Lung (tissue), 12 donors: ENCODE results near the gene LGR4. TPM values are rescaled to one million over a fixed set of nuclear protein-coding genes. Genes with fewer than 3 reads are reported as not detected.
A peak's percentile ranks its signal among the peaks of the same experiment; 100 is the strongest.

Experiments
- ATAC-seq: fragments of 200-7000 bp; cut with Tn5 transposase; one replicate; pipeline ENCODE4 v1.9.1; 2020; ENCODE audit warnings: moderate number of reproducible peaks; ENCODE audit not compliant: insufficient read depth, low FRiP score
- DNase-seq, 3 donors: peaks; one replicate each; pipeline ENCODE4 v3.0.0-alpha.2; 2013 to 2017
- H3K27ac ChIP-seq, 2 donors: one replicate each; pipeline ENCODE4 v1.5.1; 2013; ENCODE audit warnings: mild to moderate bottlenecking in 2 of 2, moderate library complexity in 2 of 2, control low read depth in 1 of 2, inconsistent platforms in 1 of 2, low read depth in 1 of 2, low read length in 1 of 2
- H3K27me3 ChIP-seq, 3 donors: one replicate each; pipeline ENCODE4 v1.5.1; 2013; ENCODE audit warnings: low read length in 2 of 3; ENCODE audit not compliant: control insufficient read depth in 3 of 3, insufficient read depth in 3 of 3
- H3K36me3 ChIP-seq, 4 donors: one replicate each; pipeline ENCODE4 v1.5.1; 2013; ENCODE audit warnings: low read length in 4 of 4, mild to moderate bottlenecking in 1 of 4, moderate library complexity in 1 of 4; ENCODE audit not compliant: control insufficient read depth in 4 of 4, insufficient read depth in 4 of 4
- H3K4me1 ChIP-seq, 5 donors: one replicate each; pipeline ENCODE4 v1.5.1; 2013; ENCODE audit warnings: low read length in 5 of 5, mild to moderate bottlenecking in 2 of 5, moderate library complexity in 1 of 5; ENCODE audit not compliant: control insufficient read depth in 5 of 5, insufficient read depth in 5 of 5
- H3K4me3 ChIP-seq: one replicate; pipeline ENCODE4 v1.5.1; 2013; ENCODE audit warnings: mild to moderate bottlenecking, control low read depth, moderate library complexity
- H3K9ac ChIP-seq, 2 donors: one replicate each; pipeline ENCODE4 v1.5.1; 2013; ENCODE audit warnings: low read length in 2 of 2, control low read depth in 1 of 2; ENCODE audit not compliant: insufficient read depth in 1 of 2
- H3K9me3 ChIP-seq, 4 donors: one replicate each; pipeline ENCODE4 v1.5.1; 2013; ENCODE audit warnings: low read length in 3 of 4, mild to moderate bottlenecking in 1 of 4, moderate library complexity in 1 of 4; ENCODE audit not compliant: control insufficient read depth in 4 of 4, insufficient read depth in 3 of 4
- WGBS, 2 donors: extraction: QIAGEN DNeasy Blood & Tissue Kit; methylation state at CpG; one replicate each; pipeline ENCODE4 v1.1.7; 2013; 5-methylcytosine and 5-hydroxymethylcytosine counted together
- polyA plus RNA-seq, 2 donors: library from polyadenylated mRNA; stranded (reverse); fragments of 200-250 nt; gene quantifications; one replicate each; pipeline ENCODE4 v1.2.1, GENCODE V29; 2013
- total RNA-seq, 2 donors: library from RNA; depleted of rRNA in 1 of 2; stranded (reverse); fragments of >200 nt in 1 of 2; gene quantifications; one replicate each; pipeline ENCODE4 v1.2.1, GENCODE V29; 2014 to 2021
- TF ChIP-seq, protein P1 (sequence below): IDR thresholded peaks from 2 replicates; pipeline ENCODE4 v1.5.1; 2012; ENCODE audit warnings: mild to moderate bottlenecking; ENCODE audit errors: control extremely low read depth, extremely low read depth
- donor health status: control.
- donor health status: control.
- donor health status: Bipolar disorder and iron deficiency.
- donor health status: healthy.
- donor health status: DM: yes; HTN: yes; CAD: no.

The LGR4 gene
- total and polyA plus RNA-seq, 4 donors = 2.2 to 29.2 (median 3.7) TPM

DNA sequence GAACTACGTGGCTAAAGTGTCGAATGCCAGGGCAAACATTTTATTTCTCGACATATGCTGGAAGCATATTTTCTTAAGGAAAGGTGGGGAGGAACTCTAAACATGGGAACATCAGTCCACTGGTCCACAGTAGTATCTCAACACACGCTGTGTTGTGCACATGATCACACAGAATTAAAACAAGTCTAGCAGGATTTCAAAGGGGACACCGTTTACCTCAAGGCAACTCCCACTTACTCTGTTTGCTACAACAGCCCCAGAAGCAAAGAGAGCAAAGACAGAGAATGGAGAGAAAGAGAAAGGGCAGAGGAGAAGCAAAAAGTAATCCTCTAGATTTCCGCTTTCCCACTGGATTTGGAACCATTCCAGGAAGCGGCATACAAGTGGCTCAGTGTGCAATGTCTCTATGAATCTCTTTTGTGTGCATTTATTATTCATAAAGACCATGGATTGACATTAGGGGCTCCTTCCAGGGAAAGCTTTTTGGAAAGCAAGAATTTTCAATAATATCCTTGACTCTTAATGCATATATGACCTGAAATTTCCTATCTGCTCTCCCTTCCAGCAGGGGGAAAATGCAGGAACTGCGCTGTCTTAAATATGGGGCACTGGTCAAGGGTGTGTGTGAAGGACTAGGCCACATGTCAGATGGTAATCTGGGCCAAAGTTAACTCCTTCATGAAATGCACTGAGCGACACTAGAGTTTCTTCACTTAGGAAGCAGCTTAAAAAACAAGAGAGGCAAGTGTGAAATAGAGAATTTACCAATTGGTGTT is 74.8 kb downstream of the LGR4 start:
- 78 to 89% methylated on average over 9 of the region's 9 CpGs for WGBS, 2 donors
- ATAC-seq (no peak), DNase-seq (peak in 2 of 3 donors; percentile 37 to 41)

DNA sequence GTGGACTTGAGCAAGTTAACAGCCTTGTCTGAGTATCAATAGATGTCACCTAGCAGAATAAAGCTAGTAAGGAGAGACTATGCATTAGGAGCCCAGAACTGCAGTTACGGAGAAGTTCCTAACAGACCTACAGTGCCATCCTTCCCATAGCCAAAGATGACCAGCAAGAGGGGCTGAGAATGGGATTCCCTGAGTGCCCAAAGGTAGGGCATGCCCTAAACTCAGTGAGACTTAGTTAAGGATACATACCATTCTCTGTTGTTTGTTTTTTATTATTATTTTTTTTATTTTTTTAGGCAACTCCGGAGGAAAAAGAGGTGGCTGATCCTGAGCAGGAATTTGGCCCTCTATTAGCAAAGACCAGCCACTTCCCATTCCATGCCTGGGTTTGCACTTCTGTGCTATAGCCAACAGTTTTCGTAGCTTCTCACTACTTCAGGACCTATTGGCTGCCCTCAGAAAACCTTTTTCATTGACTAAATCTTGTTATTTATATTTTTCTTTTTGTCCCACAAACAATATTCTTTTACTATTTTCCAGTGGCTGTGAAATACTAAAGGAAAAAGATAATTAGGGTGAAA is 76.2 kb downstream of the LGR4 start:
- DNase-seq = no peak
- Histone ChIP-seq H3K9me3 (no peaks in the 10 kb centered on the region), H3K4me3 (no peak overlapping the region), H3K27me3 (peaks cover 0 to 26% (median 2%) of the 10 kb centered on the region in 3 donors), H3K27ac (no peak overlapping the region), H3K36me3 (no peaks in the 10 kb centered on the region), H3K9ac (no peak overlapping the region), H3K4me1 (peaks cover 0 to 38% (median 8%) of the 10 kb centered on the region in 5 donors)
- ATAC-seq = no peak
- 64 to 83% methylated on average over 3 of the region's 3 CpGs for WGBS, 2 donors
- TF ChIP-seq, protein P1, sequence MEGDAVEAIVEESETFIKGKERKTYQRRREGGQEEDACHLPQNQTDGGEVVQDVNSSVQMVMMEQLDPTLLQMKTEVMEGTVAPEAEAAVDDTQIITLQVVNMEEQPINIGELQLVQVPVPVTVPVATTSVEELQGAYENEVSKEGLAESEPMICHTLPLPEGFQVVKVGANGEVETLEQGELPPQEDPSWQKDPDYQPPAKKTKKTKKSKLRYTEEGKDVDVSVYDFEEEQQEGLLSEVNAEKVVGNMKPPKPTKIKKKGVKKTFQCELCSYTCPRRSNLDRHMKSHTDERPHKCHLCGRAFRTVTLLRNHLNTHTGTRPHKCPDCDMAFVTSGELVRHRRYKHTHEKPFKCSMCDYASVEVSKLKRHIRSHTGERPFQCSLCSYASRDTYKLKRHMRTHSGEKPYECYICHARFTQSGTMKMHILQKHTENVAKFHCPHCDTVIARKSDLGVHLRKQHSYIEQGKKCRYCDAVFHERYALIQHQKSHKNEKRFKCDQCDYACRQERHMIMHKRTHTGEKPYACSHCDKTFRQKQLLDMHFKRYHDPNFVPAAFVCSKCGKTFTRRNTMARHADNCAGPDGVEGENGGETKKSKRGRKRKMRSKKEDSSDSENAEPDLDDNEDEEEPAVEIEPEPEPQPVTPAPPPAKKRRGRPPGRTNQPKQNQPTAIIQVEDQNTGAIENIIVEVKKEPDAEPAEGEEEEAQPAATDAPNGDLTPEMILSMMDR = no peak

More for the DNA sequence above, 74.8 kb downstream of the LGR4 start:
- Histone ChIP-seq H3K4me1 (peaks cover 0 to 34% (median 8%) of the 10 kb centered on the region in 5 donors), H3K27ac (no peak overlapping the region), H3K27me3 (peaks cover 0 to 26% (median 2%) of the 10 kb centered on the region in 3 donors), H3K36me3 (no peaks in the 10 kb centered on the region), H3K9me3 (no peaks in the 10 kb centered on the region), H3K4me3 (no peak overlapping the region), H3K9ac (no peak overlapping the region)
- TF ChIP-seq, protein P1 = no peak

DNA sequence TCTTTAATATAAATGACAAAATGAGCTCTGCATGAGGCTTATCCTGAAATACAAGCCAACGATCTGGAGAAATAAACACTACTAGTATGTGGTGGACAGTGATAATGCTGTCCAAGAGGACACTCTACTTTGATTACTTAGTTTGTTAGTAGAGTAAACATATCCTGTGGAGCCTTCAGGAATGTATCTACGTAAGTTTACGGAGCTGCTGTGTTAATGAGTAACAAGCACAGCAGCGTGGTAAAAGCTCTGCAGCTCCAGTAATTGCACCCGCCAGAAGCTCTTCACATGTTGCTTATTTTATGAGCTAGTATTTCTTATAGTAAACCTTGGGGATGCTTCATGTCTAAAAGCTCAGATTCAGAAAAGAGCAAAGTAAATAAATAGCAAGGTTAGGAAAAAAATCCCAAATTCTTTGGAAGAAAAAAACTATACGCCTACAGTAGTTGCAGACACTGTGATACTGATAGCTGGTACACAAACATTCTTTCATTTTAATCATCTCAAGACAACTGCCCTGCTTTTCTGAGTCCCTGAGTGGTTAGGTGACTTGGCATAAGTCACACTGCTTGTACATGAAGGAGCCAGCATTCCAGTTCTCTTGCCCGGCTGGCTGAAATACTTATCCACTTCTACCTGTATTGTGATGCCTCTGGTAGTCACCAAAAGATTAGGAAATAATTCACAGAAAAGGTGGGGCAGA is 76.9 kb downstream of the LGR4 start:
- H3K9me3 ChIP-seq = no peaks in the 10 kb centered on the region
- H3K27me3 ChIP-seq = peaks cover 0 to 29% (median 2%) of the 10 kb centered on the region in 3 donors
- WGBS, 2 donors = 48 to 67% methylated on average over 7 of the region's 7 CpGs
- no peak overlapping the region for H3K4me3 ChIP-seq
- peaks cover 0 to 38% (median 8%) of the 10 kb centered on the region in 5 donors for H3K4me1 ChIP-seq
- no peak overlapping the region for H3K27ac ChIP-seq
- peak in 1 of 3 donors; percentile 42 for DNase-seq
- peak; percentile 46 for ATAC-seq
- no peak overlapping the region for H3K9ac ChIP-seq
- peaks cover 0 to 2% (median 0%) of the 10 kb centered on the region in 4 donors for H3K36me3 ChIP-seq
- TF ChIP-seq, protein P1 = no peak
